ENCODE results near the gene OR52H1.

- TF ChIP-seq POLR2A (IDR thresholded peaks at IDR 0.05) (no peak), EP300 (IDR thresholded peaks at IDR 0.05) (no peak)
These were observed 5.0 kb upstream of the OR52H1 start for GRCh38 chr11:5553343-5553742.
